Measurements from ENCODE around the gene MCOLN2. TPM values are rescaled to one million over a fixed set of nuclear protein-coding genes. Genes with fewer than 3 reads are reported as not detected.

MCOLN2 gene
- total and polyA plus RNA-seq, 2 of the 4 experiments (the other 2 are of a cell fraction): 0.43 to 0.54 TPM

DNA sequence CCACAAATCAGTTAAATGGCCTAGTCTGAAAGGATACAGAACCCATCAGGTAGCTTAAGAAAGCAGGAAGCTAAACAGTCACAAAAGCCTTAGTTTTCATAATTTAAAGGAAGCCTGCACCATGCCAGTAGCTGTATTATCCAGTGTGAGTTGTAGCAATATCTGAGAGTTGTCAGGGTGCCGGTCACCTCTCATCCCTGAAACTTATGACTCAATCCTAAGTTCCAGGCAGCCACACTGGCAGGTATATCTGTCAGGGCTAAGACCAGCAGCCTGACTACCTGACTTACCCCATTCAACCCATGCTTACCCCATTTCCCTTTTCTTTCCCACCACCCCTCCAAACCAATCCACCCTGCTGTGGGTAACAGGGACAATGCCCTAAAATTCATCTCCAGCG, 66.1 kb downstream of the MCOLN2 start:
- Histone ChIP-seq H2BK20ac (ENCODE audit: low read depth, low read length) (no peak overlapping the region), H2AK5ac (ENCODE audit: low read depth, low read length) (no peak overlapping the region), H2BK5ac (ENCODE audit: low read depth, low read length, poor library complexity, severe bottlenecking) (no peak overlapping the region), H3K79me1 (ENCODE audit: low read depth in 1 of 2, low read length in 2 of 2) (no peaks in the 10 kb centered on the region), H3K56ac (ENCODE audit: extremely low read depth, insufficient read depth, low read length) (no peak overlapping the region), H3K9me1 (ENCODE audit: insufficient read depth, low read length) (no peaks in the 10 kb centered on the region), H2AK9ac (replicated peaks; ENCODE audit: low read depth, low read length, poor library complexity) (no peak overlapping the region), H4K5ac (ENCODE audit: low read depth, low read length) (no peak overlapping the region), H4K20me1 (ENCODE audit: insufficient read depth, low read length) (no peaks in the 10 kb centered on the region), H3K4me2 (ENCODE audit: low read depth, low read length) (no peak overlapping the region), H3K9ac (ENCODE audit: low read depth, low read length) (no peak overlapping the region), H2BK15ac (ENCODE audit: low read depth, low read length) (no peak overlapping the region), H3K9me3 (ENCODE audit: control insufficient read depth, insufficient read depth, low read length) (no peaks in the 10 kb centered on the region), H4K91ac (ENCODE audit: insufficient read depth, low read depth, low read length) (no peak overlapping the region), H3K18ac (ENCODE audit: low read depth, low read length) (no peak overlapping the region), H3K27me3 (ENCODE audit: control insufficient read depth, insufficient read depth, low read length) (peaks cover 42% of the 10 kb centered on the region), H4K8ac (ENCODE audit: low read depth in 2 of 2, low read length in 2 of 2) (no peak overlapping the region), H3K4me3 (ENCODE audit: insufficient read depth, low read depth, low read length) (no peak overlapping the region), H3K23ac (ENCODE audit: low read depth, low read length) (no peak overlapping the region), H3K4me1 (ENCODE audit: control insufficient read depth, insufficient read depth, low read length) (no peaks in the 10 kb centered on the region), H3K14ac (replicated peaks; ENCODE audit: low read depth, low read length) (no peak overlapping the region), H3K36me3 (ENCODE audit: control insufficient read depth, insufficient read depth, low read length) (no peaks in the 10 kb centered on the region), H2AFZ (replicated peaks; ENCODE audit: low read length, poor library complexity) (no peak overlapping the region), H2BK120ac (ENCODE audit: low read depth, low read length) (no peak overlapping the region), H3K4ac (ENCODE audit: low read depth, low read length) (no peak overlapping the region), H3K27ac (ENCODE audit: insufficient read depth, low read length) (no peak overlapping the region)
- dilution Hi-C loops (cut with HindIII; ENCODE audit: low sequenced_read_pairs, unreplicated experiment) (no loop called here), intact Hi-C loops (cut with micrococcal nuclease) (loop anchor here (10.0 kb wide), 1 partner anchor 306 kb away; no protein-coding TSS in a partner anchor), in situ Hi-C loops (cut with MboI; ENCODE audit: low sequenced_read_pairs) (loop anchor here (10.0 to 25.0 kb wide), 2 partner anchors 319 to 466 kb away; no protein-coding TSS in a partner anchor)
- 100% methylated on average over 1 of the region's 2 CpGs; no CpG with 5 or more reads in 1 of the 2 experiments for WGBS, 2 experiments (ENCODE audit: extremely low coverage in 2 of 2, insufficient read length in 1 of 2)
- BruUV-seq (replicated peaks): no TSS peak
- DNase-seq: no peak
- no peak for ATAC-seq (ENCODE audit: low read depth)
- ChIA-PET CTCF (interaction anchor here (0.6 kb wide), 1 partner anchor 14 kb away, joined by 3 read pairs; no protein-coding TSS in a partner anchor), POLR2A (ENCODE audit: unreplicated experiment) (no interaction called here)
- TF ChIP-seq BHLHE40 (IDR thresholded peaks at IDR 0.05; ENCODE audit: low read depth, low read length) (no peak), MAFK (IDR thresholded peaks at IDR 0.05; ENCODE audit: low read depth, low read length) (no peak), FOS (IDR thresholded peaks at IDR 0.05; ENCODE audit: low read depth, low read length) (no peak), CHD1 (IDR thresholded peaks at IDR 0.05; ENCODE audit: low read depth, low read length) (no peak), SMC3 (IDR thresholded peaks at IDR 0.05; ENCODE audit: low read depth, low read length) (no peak)
- TF ChIP-seq, protein P1, sequence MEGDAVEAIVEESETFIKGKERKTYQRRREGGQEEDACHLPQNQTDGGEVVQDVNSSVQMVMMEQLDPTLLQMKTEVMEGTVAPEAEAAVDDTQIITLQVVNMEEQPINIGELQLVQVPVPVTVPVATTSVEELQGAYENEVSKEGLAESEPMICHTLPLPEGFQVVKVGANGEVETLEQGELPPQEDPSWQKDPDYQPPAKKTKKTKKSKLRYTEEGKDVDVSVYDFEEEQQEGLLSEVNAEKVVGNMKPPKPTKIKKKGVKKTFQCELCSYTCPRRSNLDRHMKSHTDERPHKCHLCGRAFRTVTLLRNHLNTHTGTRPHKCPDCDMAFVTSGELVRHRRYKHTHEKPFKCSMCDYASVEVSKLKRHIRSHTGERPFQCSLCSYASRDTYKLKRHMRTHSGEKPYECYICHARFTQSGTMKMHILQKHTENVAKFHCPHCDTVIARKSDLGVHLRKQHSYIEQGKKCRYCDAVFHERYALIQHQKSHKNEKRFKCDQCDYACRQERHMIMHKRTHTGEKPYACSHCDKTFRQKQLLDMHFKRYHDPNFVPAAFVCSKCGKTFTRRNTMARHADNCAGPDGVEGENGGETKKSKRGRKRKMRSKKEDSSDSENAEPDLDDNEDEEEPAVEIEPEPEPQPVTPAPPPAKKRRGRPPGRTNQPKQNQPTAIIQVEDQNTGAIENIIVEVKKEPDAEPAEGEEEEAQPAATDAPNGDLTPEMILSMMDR (conservative IDR thresholded peaks at IDR 0.05; ENCODE audit: low read depth, low read length): no peak

Data from IMR-90 (cell line).